CD4-positive, alpha-beta T cell treated with Interleukin-17A for 1 hour (primary cell): Measurements from ENCODE around the gene CNPY1.

ENCODE experiments used
- DNase-seq: peaks from one replicate; pipeline ENCODE4 v3.0.0-alpha.2; 2020

The CNPY1 gene

GRCh38 chr7:155558351-155558750 lies 12.0 kb upstream of the CNPY1 start:
- DNase-seq = no peak

DNA sequence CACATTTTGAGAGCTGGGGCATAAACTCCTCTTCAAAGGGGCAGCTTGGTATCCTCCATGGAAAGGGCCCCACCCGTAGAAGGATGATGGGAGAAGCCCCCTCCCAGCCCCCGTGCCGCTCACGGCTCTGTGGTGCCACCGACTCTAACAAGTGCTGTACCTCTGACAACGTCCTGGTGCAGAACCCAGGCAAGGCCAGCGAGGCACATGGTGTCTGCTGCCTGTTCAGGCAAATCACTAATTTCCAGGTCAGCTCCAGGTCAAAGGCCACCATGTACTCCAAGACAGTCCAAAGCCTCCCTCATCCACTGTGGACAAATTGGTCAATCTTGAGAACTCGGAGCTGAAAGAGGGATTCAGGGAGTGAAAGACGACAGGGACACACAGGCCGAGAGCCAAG lies 11.4 kb upstream of the CNPY1 start:
- DNase-seq = no peak

GRCh38 chr7:155556763-155557162 lies 10.4 kb upstream of the CNPY1 start:
- DNase-seq = no peak

GRCh38 chr7:155555116-155555695 lies 8.8 kb upstream of the CNPY1 start:
- DNase-seq = no peak

DNA sequence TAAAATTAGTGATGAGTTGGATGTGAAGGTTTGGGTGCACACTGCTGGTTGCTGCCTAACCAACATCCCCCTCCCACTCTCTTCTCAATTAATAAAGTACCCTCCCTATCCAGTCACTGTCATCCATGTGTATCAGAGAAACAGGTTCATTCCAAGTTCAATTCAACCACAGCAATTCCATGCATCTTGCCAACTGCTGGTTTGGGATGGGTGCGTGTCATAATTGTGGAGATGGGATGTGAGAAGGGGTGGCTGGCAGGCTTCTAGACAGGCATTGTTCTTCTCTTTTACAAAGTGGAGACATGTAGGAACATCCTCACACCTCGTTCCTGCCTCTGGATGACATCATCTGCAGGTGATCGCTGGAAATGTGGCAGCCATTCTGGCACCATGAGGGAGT lies 7.5 kb upstream of the CNPY1 start:
- no peak for DNase-seq

DNA sequence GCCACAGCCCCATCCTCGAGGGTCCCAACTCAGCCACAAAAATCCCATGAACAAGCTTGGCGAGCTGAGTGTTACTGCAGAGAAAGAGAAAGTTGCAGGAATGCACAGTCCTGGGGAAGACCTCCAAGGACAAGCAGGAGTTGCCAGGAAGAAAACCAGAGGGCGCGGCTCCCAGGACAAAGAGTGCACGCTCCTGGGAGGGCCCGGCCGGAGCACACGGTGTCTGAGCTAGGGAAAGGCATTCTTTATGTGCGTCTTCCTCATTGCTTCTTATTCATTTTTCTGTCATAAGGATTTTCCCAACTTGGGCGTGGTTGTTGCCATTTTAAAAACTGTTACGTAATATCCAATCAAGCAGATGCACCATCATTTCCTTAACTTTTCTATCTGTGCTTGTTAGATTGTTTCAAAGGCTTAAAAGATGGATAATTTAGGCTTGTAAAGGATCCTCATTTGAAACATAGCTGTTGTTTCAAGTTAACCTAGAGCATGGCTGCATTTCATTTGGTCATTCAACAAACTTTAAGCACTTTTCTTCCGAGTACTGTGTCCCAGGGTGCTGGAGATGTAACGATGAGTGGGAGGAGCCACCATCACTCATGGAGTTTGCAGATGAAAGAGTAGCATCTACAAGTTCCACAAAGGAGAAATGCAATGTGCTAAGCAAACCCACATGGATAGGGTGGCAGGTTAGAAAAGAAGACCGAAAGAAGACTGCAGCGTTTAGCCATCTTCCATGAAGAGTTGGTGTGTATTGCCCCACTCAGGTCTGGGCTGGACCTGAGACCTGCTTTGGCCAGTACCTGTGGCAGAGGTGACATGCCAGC lies 5.6 kb upstream of the CNPY1 start:
- no peak for DNase-seq

DNA sequence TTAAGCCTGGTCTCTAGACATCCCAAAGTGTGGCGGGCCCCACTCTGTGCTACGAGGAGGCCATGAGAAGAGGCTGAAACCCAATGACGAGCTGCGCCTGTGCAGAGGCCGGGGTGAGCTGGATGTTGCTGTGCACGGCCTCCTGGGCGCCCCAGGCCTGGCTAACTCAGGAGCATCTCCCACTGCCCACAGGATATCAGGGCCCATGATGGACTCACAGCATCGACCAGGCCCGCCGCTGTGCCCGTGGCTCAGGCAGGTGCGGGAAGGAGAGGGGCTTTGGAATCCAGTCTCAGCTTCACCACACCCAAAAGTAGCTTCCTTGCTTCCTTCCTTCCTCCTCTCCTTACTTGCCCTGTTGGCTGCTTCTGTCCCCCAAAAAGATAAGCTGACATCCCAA lies 4.6 kb upstream of the CNPY1 start:
- DNase-seq = no peak

DNA sequence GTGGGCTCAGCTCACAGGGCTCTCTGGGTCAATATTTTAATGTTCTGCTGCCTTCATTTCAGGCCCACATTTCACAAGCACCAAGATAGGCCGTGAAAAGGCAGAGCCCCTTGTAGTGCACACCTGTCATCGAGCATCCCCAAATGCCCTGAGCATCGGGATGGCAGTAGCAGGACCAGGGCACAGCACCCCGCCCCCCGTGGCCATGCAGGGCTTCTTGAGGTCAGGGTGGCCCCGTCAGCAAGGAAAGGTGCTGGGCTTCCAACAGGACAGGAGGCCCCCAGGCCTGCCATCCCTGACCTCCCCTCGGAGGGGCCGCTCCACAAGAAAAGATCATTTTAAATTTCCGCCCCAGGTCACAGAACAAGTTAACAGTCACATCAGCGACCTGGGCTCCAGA lies 2.9 kb upstream of the CNPY1 start:
- DNase-seq = no peak

- no peak for DNase-seq
Observed at GRCh38 chr7:155547161-155547791, 917 bp upstream of the CNPY1 start.

DNA sequence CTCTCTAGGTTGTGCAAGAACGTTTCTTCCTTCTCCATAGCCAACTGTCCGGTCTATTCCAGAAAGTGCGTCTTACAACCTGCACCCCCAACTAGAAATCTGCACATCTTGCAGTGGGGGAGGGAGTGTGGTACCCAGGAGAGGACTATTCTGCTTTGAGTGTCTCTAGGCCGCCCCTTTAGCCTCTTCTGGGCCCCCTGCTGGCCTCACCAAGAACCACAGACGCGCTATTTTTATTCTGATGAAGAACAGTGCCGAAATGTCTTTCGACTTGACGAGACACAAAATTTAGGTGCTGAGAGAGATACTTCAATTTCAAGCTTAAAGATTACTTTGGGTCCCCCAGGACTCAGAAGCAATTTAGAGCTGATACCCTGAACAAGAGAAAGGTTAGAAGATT lies 1.0 kb downstream of the CNPY1 start:
- no peak for DNase-seq

GRCh38 chr7:155544485-155544884 lies 1.9 kb downstream of the CNPY1 start:
- no peak for DNase-seq

- DNase-seq = no peak
Observed at GRCh38 chr7:155543926-155544325, 2.4 kb downstream of the CNPY1 start.

DNA sequence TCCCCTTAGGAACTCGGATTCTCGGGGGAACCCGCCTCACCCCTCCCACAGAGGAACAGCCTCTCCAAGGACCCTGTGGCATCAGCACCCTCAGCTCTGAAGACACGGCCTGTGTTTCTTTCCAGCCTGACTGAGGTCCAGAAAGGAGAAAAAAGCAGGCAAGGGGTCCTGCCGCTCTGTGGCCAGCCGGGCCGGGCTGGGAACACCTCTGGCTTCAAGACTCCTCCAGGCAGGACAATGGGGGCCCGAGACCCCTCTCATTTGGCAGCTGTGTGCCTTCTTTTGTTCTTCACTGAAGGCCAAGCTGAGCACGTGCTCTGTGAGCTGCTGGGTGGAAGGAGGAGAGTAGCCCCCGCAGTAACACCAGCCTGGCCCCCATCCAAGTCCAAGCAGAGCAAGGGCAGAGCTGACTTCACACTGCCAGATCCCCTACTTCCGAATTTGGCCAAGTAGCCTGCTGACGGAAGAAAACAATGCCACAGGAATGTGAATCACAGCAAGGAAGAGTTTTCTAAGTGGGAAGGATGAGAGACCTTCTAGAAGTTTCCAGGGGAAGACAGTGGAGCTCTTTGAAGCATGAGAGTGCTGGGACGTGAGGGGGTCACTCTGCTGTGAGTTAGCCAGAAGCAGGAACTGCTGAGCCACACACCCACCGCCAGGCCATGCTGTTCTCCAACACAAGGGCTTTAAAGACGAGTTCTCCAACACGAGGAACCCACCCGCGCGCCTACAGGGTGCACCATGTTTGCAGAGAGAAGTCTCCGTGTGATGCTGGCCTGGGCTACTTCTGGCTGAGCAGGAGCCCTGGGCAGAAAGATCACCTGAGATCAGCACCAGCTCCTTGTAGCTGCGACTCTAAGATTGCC lies 3.1 kb downstream of the CNPY1 start:
- DNase-seq = no peak

- no peak for DNase-seq
Observed at GRCh38 chr7:155541986-155542675, 4.2 kb downstream of the CNPY1 start.

DNA sequence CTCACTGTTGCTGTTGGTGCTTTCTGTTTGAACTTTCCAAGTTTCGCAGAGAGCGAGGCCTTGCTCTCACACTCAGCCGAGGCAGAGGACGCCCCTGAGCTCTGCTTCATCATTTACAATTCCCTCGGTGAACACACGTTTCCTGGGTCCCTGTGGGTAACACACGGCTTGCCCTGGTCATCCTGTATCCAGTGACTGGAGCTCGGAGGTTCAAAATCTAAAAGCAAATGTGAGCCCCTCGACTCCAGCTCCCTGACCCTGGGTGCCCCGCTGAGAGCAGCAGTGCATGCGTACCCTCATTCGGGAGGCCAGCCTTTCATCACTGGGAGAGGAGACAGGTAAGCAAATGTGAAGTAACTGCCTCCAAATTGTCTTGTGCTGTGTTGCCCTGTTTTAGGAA lies 5.8 kb downstream of the CNPY1 start:
- no peak for DNase-seq

DNA sequence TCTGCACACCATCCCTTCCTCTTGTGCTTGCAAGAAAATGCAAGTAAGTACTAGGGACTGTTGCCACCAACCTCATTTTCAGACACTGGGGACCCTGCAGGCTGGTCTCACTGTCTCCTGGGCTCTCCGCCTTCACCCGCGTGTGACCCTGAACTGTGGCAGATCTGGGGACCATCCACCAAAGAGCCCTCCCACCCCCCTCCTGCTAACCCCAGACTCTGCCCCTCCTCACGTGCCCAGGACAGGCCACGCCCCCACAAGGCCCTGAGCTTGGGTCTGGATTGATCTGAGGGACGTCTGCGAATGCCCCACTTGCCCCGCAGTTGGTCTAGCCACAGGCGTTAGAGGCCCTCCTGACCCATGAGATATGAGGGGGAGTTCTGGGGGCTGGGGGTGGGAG lies 8.1 kb downstream of the CNPY1 start:
- no peak for DNase-seq

- DNase-seq = no peak
Observed at GRCh38 chr7:155536451-155536850, 9.9 kb downstream of the CNPY1 start.

DNA sequence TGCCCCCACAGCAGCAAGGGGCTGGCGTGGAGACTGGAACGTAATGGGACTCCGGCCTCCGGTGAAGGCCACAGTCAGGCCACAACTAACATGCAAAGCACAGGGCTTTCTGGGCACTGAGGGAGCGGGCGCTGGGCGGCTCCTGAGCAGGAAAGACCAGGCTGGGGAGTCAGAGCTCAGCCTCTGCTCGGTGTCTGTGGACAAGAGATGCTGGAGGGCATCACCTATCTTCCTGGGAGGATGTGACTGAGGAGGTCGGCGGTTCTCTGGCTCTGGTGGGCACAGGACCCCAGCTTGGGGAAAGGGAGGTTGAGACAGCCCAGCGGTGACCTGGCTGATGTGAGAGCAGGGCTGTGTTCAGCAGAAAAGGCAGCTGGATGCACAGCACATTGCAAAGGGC lies 11.7 kb downstream of the CNPY1 start:
- DNase-seq = no peak

DNA sequence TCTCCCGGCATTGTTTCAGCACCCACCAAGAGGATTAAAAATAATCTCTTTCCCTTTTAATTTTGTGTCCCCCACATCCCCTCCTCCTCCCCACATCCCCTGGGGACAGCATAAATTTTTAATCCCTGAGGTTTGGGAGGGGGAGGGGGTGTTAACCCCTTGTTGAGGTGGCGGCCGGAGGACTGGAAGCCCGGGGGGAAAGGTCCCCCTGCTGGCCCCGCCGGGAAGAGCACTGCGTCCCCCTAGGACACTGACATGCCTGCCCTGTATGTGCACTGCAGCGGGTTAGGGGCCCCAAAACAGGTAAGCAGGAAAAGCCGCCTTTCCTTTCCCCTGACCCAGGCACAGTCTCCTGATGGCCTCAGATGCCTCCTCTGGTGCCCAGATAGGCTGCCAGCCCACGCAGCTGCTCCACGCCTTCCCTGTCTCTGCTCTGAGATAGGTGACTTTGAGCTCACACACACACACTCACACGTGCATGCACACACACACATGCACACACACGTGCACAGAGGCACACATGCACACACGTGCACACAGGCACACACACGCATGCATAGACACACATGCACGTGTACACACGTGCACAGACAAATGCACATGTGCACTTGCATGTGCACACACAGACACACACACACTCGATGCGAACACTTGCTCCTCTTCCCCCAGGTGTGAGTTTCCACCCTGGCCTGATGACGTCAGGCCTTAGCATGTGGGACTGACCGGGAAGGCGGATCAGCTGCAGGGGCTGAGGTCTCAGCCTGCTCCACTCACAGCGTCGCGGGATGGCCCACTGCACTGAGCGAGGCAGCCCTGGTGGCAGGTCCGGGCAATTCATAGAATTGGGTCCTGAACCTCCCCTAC lies 12.3 kb downstream of the CNPY1 start:
- no peak for DNase-seq

GRCh38 chr7:155533120-155533826 lies 13.1 kb downstream of the CNPY1 start:
- DNase-seq = no peak

GRCh38 chr7:155532792-155533119 lies 13.6 kb downstream of the CNPY1 start:
- DNase-seq = no peak
